HG02885 (cell line): Measurements from ENCODE around the gene PTPN3.

Experiments
- ATAC-seq: cut with Tn5 transposase; IDR thresholded peaks from one replicate; pipeline ENCODE4 v1.9.1; 2021; ENCODE audit warnings: mild to moderate bottlenecking; ENCODE audit not compliant: unreplicated experiment, poor library complexity

The PTPN3 gene

DNA sequence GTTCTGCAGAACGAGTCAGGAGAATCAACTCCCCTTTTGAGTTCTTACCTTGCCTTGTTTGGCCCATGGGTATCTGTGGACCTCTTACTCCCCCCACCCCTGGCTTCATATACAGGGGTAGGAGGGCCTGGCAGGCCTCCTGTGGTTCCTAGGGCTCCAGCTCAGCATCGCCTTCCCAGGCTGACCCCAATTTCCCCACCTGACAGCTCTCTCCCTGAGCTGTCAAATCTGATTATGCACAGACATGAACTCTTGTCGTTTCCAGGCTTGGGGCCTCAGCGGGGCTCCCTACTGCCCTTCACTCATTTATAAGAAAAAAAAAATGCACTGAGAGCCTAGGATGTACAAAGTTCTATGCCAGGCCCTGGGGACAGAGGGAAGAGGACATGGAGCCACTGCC is 67.9 kb downstream of the PTPN3 start:
- no peak for ATAC-seq

DNA sequence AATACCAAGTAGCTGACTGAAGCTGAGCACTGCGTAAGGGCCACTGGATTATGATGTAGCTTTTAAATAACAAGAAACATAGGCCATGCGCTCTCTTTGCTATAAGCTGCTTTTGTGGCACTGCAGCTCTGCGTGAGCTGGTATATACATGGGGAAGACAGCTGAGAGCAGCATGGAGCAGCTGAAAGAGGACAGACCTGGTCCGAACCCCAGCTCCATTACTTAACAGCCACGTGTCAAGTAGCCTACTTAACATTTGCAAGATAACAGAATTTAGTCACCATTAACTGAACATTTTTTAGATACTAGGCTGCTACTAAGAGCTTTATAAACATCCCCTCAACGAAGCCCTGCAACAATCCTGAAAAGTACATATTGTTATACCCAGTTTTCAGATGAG is 69.3 kb downstream of the PTPN3 start:
- no peak for ATAC-seq

DNA sequence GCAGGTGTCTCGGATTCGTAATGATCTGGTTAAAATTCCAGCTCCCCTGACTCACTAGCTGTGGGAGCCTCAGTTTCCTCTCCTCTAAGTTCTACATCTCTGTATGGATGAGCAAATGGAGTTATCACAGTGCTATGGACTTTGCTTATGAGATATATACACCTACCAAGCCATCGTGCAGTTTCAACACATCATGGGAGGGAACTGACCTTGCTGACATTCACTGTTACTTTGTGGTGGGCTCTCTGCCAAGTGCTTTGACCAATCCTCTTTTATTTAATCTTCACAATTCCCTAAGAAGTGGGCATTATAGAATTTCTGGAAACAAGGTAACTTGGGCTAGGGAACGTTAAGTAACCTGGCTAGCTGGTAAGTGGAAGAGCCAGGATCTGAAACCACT is 70.2 kb downstream of the PTPN3 start:
- ATAC-seq: no peak

- no peak for ATAC-seq
Measured at GRCh38 chr9:109426626-109427402, 71.3 kb downstream of the PTPN3 start.

GRCh38 chr9:109424618-109425017 is 73.5 kb downstream of the PTPN3 start:
- no peak for ATAC-seq

GRCh38 chr9:109423877-109424276 is 74.2 kb downstream of the PTPN3 start:
- ATAC-seq: no peak

- ATAC-seq: peak; percentile 77
Measured at GRCh38 chr9:109422641-109423040, 75.5 kb downstream of the PTPN3 start.

- no peak for ATAC-seq
Measured at GRCh38 chr9:109421026-109421970, 76.8 kb downstream of the PTPN3 start.

DNA sequence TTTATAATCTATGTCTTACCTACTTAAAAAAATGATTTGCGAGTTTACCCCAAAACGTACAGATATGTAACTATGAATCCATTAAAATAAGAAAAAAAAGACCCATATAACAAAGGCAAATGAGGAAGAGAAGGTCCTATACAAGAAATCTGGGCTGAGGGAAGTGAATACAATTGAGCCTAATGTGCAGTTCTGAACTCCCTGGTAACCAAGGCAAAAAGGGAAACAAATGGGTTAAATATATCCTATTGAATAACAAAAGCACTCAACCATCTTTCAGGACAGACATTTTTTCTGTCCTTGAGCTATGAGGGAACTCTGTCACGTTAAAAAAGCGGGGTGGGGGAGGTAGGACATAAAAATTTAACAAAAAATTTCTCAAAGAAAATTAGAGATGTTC is 78.6 kb downstream of the PTPN3 start:
- no peak for ATAC-seq

- ATAC-seq: peak; percentile 44
Measured at GRCh38 chr9:109418827-109419226, 79.3 kb downstream of the PTPN3 start.

- ATAC-seq: no peak
Measured at GRCh38 chr9:109417585-109418544, 80.2 kb downstream of the PTPN3 start.

DNA sequence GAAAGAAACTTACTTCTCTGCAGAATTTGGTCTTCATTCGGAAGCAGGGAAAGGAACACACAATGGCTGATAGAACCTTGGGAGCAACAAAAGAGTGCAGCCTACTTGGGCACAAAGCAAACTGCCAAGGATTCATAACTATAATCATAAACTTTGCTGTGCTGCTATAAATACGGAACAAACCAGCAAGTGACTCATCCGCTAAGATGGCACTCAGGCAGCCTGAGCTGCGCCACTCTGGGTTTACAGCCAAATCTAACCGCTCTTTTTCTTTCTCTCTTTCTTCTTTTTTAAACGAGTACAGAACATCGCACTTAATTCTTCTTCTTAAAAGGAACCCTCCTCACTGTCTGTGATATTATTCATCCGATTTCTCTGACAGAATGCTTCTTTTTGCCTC is 81.1 kb downstream of the PTPN3 start:
- no peak for ATAC-seq

- ATAC-seq: peak; percentile 47
Measured at GRCh38 chr9:109416135-109416706, 81.9 kb downstream of the PTPN3 start.

DNA sequence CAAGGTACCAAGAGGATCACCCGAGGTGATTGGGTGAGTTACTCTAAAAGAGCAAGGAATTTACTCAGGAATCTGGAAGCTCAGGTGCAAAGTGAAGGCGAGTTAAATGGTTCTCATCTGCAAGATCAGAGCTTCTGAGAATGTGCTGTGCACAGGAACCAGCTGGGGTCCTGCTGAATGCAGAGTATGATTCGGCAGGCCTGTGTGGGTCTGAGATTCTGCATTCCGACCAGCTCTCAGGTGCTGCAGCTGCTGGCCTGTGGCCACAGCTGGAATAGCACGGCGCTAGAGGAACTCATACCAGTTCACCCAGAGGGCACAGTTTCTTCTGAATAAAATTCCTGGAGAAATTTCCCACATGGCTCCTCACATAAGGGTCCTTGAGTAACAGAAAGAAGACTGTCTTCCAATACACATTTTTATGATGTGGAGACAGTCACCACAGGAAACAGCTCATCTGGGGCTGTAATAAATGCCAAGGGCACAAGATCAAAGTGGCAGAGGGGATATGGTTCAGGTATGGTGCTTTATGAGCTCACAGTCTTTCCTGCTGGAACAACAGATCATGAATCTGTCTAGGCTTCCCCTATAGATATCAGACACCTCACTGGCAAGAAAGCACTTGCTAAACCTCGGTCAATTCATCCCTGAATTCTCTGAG is 83.9 kb downstream of the PTPN3 start:
- no peak for ATAC-seq

- ATAC-seq: peak; percentile 33
Measured at GRCh38 chr9:109411798-109412352, 86.2 kb downstream of the PTPN3 start.

DNA sequence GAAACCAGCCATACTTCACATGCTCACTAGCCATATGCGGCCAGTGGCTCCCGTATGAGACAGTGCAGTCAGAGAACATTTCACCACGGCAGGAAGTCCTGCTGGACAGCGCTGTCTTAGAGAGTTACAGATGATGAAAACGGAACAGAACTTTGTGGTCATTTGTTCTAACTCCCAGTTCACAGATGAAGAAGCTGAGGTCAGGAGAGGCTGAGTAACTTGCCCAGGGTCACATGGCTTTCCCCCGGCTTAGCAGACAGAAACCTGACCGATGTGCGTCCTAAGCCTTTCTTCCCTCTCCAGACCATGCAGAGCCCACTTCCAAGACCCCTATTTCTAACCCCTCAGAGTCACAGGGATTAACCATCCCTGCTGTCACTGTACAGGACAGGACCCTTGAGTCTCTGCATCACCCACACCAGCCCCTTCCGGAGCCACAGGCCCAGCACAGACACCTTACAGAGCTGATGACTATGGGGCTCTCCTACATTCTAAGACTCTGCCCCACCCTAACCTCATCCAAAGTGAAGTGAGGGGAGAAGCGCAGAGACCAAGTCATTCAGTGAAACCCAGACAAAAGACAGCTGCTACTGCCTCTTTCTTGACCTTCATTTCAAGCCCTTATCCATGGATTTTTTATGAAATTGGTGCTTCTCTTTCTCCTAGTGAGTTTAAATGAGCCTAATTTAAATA is 86.9 kb downstream of the PTPN3 start:
- ATAC-seq: peak; percentile 83

DNA sequence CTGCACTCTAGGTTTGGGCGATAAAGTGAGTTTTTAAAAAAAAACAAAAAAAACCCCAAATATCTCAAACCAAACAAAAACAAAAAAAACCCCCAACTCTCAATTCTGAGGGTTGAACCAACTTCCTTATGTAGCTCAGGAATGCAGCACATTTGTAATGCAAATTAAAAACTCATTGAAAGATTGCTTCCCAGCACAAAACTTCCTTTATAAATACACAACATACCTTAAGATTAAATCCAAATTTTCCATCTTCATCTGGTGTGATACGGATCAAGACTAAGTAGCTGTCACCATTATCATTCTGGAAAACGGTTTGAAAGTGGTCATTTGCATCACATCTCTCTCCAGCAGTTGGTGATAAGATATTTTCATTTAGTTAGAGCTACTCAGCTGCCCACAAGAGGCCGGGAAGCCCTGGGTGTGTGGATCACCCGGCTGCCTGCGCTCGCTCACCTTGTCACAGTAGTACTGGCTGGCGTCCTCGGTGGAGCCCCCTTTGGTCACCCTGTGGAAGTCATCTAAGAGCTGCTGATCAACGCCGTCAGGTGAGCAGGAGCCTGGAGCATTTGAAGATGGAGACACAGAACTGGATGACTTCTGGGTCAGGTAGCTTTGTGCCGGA is 88.2 kb downstream of the PTPN3 start:
- ATAC-seq: no peak
